Epithelial cell of esophagus (primary cell): ENCODE data around the gene SRGAP1.
A peak's percentile ranks its signal among the peaks of the same experiment; 100 is the strongest.

Experiments
- DNase-seq: peaks from one replicate; pipeline ENCODE4 v3.0.0; 2010; ENCODE audit warnings: low read depth
- H3K4me3 ChIP-seq: 2 replicates; pipeline ENCODE4 v1.5.1; 2011; ENCODE audit warnings: mild to moderate bottlenecking, low read length, control low read depth
- CTCF ChIP-seq: IDR thresholded peaks from 2 replicates; pipeline ENCODE4 v1.5.1; 2011; ENCODE audit warnings: low read depth, mild to moderate bottlenecking, low read length, control low read depth, inconsistent platforms; ENCODE audit not compliant: insufficient read depth; ENCODE audit errors: missing control alignments

SRGAP1 gene

GRCh38 chr12:63915105-63915800, 70.8 kb downstream of the SRGAP1 start:
- peak; percentile 55 for DNase-seq
- no peak for TF ChIP-seq CTCF
- H3K4me3 ChIP-seq, result no peak overlapping the region

- no peak for TF ChIP-seq CTCF
- no peak overlapping the region for H3K4me3 ChIP-seq
- peak; percentile 43 for DNase-seq
Measured at GRCh38 chr12:63916561-63917476, 72.3 kb downstream of the SRGAP1 start.

- no peak for DNase-seq
- no peak overlapping the region for H3K4me3 ChIP-seq
- no peak for TF ChIP-seq CTCF
Measured at GRCh38 chr12:63917477-63917862, 73.0 kb downstream of the SRGAP1 start.

GRCh38 chr12:63917864-63918799, 73.6 kb downstream of the SRGAP1 start:
- no peak overlapping the region for H3K4me3 ChIP-seq
- TF ChIP-seq CTCF, result no peak
- peak; percentile 97 for DNase-seq

- H3K4me3 ChIP-seq, result no peak overlapping the region
- peak; percentile 90 for DNase-seq
- TF ChIP-seq CTCF, result no peak
Measured at GRCh38 chr12:63918800-63919300, 74.3 kb downstream of the SRGAP1 start.

GRCh38 chr12:63919756-63920155, 75.3 kb downstream of the SRGAP1 start:
- no peak for TF ChIP-seq CTCF
- no peak for DNase-seq

More at GRCh38 chr12:63919756-63920155, 75.3 kb downstream of the SRGAP1 start:
- H3K4me3 ChIP-seq, result no peak overlapping the region
